AG04450 (cell line): ENCODE results near the gene ATP6V1D. TPM values are rescaled to one million over a fixed set of nuclear protein-coding genes. Genes with fewer than 3 reads are reported as not detected.
"Not testable (repeated sequence)": the region's sequence is repeated elsewhere in the genome, so short reads cannot be mapped to it uniquely, and the experiment has no call there.

Source experiments
- CTCF ChIA-PET: fragments of 300-600, 350-600 bp; formaldehyde crosslinking; extraction: SDS; loops from one replicate; lab custom pipeline; 2022; ENCODE audit warnings: antibody characterized with exemption, inconsistent platforms; lab: Charles Lee
- POLR2A ChIA-PET: fragments of 350-600 bp; formaldehyde crosslinking; extraction: SDS; loops from one replicate; lab custom pipeline; 2021; ENCODE audit warnings: antibody characterized with exemption, inconsistent platforms; lab: Yijun Ruan, JAX
- DNase-seq: peaks from one replicate; pipeline ENCODE4 v3.0.0-alpha.2; 2011; ENCODE audit warnings: low read depth, low spot score
- H3K27ac ChIP-seq: one replicate; pipeline ENCODE4 v1.5.1; 2012; ENCODE audit warnings: low read depth, low read length, control low read depth
- H3K27me3 ChIP-seq: one replicate; pipeline ENCODE4 v1.6.0; 2012; ENCODE audit warnings: low read length; ENCODE audit not compliant: control insufficient read depth, insufficient read depth
- H3K4me3 ChIP-seq: 2 replicates; pipeline ENCODE4 v1.5.1; 2011; ENCODE audit warnings: mild to moderate bottlenecking, low read depth, low read length, control low read depth
- H3K9me3 ChIP-seq: 2 replicates; pipeline ENCODE4 v1.5.1; 2012; ENCODE audit warnings: low read length; ENCODE audit not compliant: control insufficient read depth, insufficient read depth
- CTCF ChIP-seq: IDR thresholded peaks from 2 replicates; pipeline ENCODE4 v1.5.1; 2011; ENCODE audit warnings: low read depth, low read length, control low read depth, inconsistent platforms
- polyA minus RNA-seq: library from RNA; depleted of rRNA, polyadenylated mRNA; stranded (reverse); fragments of >200 nt; gene quantifications from 2 replicates; pipeline ENCODE4 v1.2.3, GENCODE V29; 2011; rRNA and poly(A)+ RNA removed
- polyA plus RNA-seq: library from polyadenylated mRNA; depleted of rRNA; stranded (reverse); fragments of >200 nt; gene quantifications from 2 replicates; pipeline ENCODE4 v1.2.3, GENCODE V29; 2011; rRNA removed

Gene ATP6V1D
- polyA plus RNA-seq (86.4 and 107 TPM in 2 replicates), polyA minus RNA-seq (36.7 and 56.6 TPM in 2 replicates)

- peak; percentile 98 for TF ChIP-seq CTCF
- Histone ChIP-seq H3K9me3 (peaks cover 2% of the 10 kb centered on the region; the same call in 1 of the 2 replicates), H3K27me3 (no peaks in the 10 kb centered on the region), H3K4me3 (peak within 1 kb of the TSS; percentile 97), H3K27ac (peak within 1 kb of the TSS; percentile 99)
- ChIA-PET CTCF (interaction anchor here (0.5 to 2.2 kb wide), 70 partner anchors 9 to 1000 kb away, joined by 3 to 27 read pairs (median 4); partner anchors contain the start of genes PALS1, PIGH and RDH11), POLR2A (interaction anchor here (0.9 to 1.3 kb wide), 2 partner anchors 27 to 336 kb away, joined by 3 read pairs; partner anchors contain the start of gene RDH11)
- DNase-seq = peak; percentile 98
Observed at GRCh38 chr14:67359775-67360469, at the start of gene ATP6V1D, which contains the start of gene EIF2S1. Gene ATP6V1D (minus strand): TSS chr14:67359804. CDS start chr14:67359698, 106 bp downstream. Gene EIF2S1 (plus strand): TSS chr14:67360328. CDS start chr14:67364768, 4,440 bp downstream.

- CTCF ChIA-PET = interaction anchor here (2.8 kb wide), 1 partner anchor 48 kb away, joined by 9 read pairs; the partner anchor contains the start of genes ATP6V1D and EIF2S1
- H3K9me3 ChIP-seq, POLR2A ChIA-PET, H3K27me3 ChIP-seq, H3K27ac ChIP-seq, H3K4me3 ChIP-seq, DNase-seq: not testable (repeated sequence)
Observed at GRCh38 chr14:67408122-67408801, 48.7 kb upstream of the ATP6V1D start.

GRCh38 chr14:67405771-67406170 lies 46.2 kb upstream of the ATP6V1D start:
- CTCF ChIA-PET = interaction anchor here (2.0 kb wide), 1 partner anchor 21 kb away, joined by 6 read pairs; no protein-coding TSS in a partner anchor
- DNase-seq = no peak
- Histone ChIP-seq H3K27me3 (no peaks in the 10 kb centered on the region), H3K4me3 (no peak overlapping the region), H3K9me3 (no peaks in the 10 kb centered on the region), H3K27ac (no peak overlapping the region)
- no peak for TF ChIP-seq CTCF
- POLR2A ChIA-PET = no interaction called here

- CTCF ChIA-PET = interaction anchor here (1.1 kb wide), 1 partner anchor 27 kb away, joined by 4 read pairs; no protein-coding TSS in a partner anchor
- Histone ChIP-seq H3K27ac (no peak overlapping the region), H3K27me3 (no peaks in the 10 kb centered on the region), H3K4me3 (no peak overlapping the region), H3K9me3 (no peaks in the 10 kb centered on the region)
- POLR2A ChIA-PET = no interaction called here
- no peak for TF ChIP-seq CTCF
- DNase-seq = no peak
Observed at GRCh38 chr14:67400434-67400833, 40.8 kb upstream of the ATP6V1D start.

GRCh38 chr14:67397536-67397935 lies 37.9 kb upstream of the ATP6V1D start:
- H3K9me3 ChIP-seq = no peaks in the 10 kb centered on the region
- H3K27ac ChIP-seq = no peak overlapping the region
- DNase-seq = no peak
- H3K4me3 ChIP-seq = no peak overlapping the region
- CTCF ChIA-PET = interaction anchor here (1.5 kb wide), 1 partner anchor 38 kb away, joined by 5 read pairs; the partner anchor contains the start of genes ATP6V1D and EIF2S1
- no peak for TF ChIP-seq CTCF
- POLR2A ChIA-PET = no interaction called here
- no peaks in the 10 kb centered on the region for H3K27me3 ChIP-seq
